K562 (cell line): Measurements from ENCODE around the gene RIC8B. TPM values are rescaled to one million over a fixed set of nuclear protein-coding genes. Genes with fewer than 3 reads are reported as not detected.
A peak's percentile ranks its signal among the peaks of the same experiment; 100 is the strongest.

Experiments
- ETS2 ChIP-seq: IDR thresholded peaks from 2 replicates; pipeline ENCODE4 v1.6.1; 2016; ENCODE audit warnings: borderline replicate concordance, missing genetic modification characterization, mild to moderate bottlenecking, moderate library complexity, missing compliant biosample characterization; ENCODE audit not compliant: poor library complexity, severe bottlenecking
- USF2 ChIP-seq: sonication (generic); formaldehyde crosslinking; IDR thresholded peaks from 2 replicates; pipeline ENCODE4 v1.5.0; 2020; ENCODE audit warnings: missing genetic modification reagents
- ZNF717 ChIP-seq: fragments of 250-450 bp; sonication (Bioruptor Pico); IDR thresholded peaks from 2 replicates; pipeline ENCODE4 v1.5.0; 2021
- polyA plus RNA-seq, 8 experiments: library from polyadenylated mRNA; depleted of rRNA in 4 of 8; stranded (reverse) in 5 of 8; unstranded in 3 of 8; fragments of >200 nt; fragmentation: Nextera tagmentation in 2 of 8; fragmentation: Illumina TruSeq in 1 of 8; extraction: Ambion mirVana in 2 of 8; extraction: Trizol in 1 of 8; gene quantifications; 2 replicates each; pipeline versions ENCODE4 v1.2.1 to v1.2.3, GENCODE V29; 2011 to 2014; ENCODE audit warnings: inconsistent platforms in 1 of 8, missing spikeins in 1 of 8
- total RNA-seq, 7 experiments: library from RNA; depleted of rRNA in 6 of 7; stranded (reverse); fragments of >200 nt in 6 of 7; fragmentation: Illumina TruSeq in 2 of 7; extraction: Trizol in 2 of 7; gene quantifications; 2 replicates each; pipeline versions ENCODE4 v1.2.1 to v1.2.3, GENCODE V29; 2011 to 2021; ENCODE audit warnings: low replicate concordance in 1 of 7
- TF ChIP-seq, protein P1 (sequence below), 2 experiments: fragments of 450-650 bp; formaldehyde crosslinking in 1 of 2; IDR thresholded peaks; 2 replicates each; pipeline versions ENCODE4 v1.4.0 to v1.6.1; 2014 to 2020; ENCODE audit warnings: mild to moderate bottlenecking in 2 of 2, borderline replicate concordance in 1 of 2, low read depth in 1 of 2

Gene RIC8B
- total and polyA plus RNA-seq, 9 of the 15 experiments (the other 6 are each of a cell fraction or from before 2014, with no cell fraction given), result 0.92 to 8.1 (median 4.8) TPM

- TF ChIP-seq, protein P1, sequence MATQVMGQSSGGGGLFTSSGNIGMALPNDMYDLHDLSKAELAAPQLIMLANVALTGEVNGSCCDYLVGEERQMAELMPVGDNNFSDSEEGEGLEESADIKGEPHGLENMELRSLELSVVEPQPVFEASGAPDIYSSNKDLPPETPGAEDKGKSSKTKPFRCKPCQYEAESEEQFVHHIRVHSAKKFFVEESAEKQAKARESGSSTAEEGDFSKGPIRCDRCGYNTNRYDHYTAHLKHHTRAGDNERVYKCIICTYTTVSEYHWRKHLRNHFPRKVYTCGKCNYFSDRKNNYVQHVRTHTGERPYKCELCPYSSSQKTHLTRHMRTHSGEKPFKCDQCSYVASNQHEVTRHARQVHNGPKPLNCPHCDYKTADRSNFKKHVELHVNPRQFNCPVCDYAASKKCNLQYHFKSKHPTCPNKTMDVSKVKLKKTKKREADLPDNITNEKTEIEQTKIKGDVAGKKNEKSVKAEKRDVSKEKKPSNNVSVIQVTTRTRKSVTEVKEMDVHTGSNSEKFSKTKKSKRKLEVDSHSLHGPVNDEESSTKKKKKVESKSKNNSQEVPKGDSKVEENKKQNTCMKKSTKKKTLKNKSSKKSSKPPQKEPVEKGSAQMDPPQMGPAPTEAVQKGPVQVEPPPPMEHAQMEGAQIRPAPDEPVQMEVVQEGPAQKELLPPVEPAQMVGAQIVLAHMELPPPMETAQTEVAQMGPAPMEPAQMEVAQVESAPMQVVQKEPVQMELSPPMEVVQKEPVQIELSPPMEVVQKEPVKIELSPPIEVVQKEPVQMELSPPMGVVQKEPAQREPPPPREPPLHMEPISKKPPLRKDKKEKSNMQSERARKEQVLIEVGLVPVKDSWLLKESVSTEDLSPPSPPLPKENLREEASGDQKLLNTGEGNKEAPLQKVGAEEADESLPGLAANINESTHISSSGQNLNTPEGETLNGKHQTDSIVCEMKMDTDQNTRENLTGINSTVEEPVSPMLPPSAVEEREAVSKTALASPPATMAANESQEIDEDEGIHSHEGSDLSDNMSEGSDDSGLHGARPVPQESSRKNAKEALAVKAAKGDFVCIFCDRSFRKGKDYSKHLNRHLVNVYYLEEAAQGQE (IDR thresholded peaks at IDR 0.05; ENCODE audit: borderline replicate concordance), result peak; percentile 28; the same call in 1 of the 2 replicates
- TF ChIP-seq, protein P1 (CRISPR knock-in tag; IDR thresholded peaks at IDR 0.05; ENCODE audit: low read depth), result no peak
- TF ChIP-seq USF2 (CRISPR knock-in tag) (peak; percentile 39), ETS2 (tag) (no peak), ZNF717 (CRISPR knock-in tag) (no peak)
Observed at GRCh38 chr12:106736051-106736957, 38.2 kb upstream of the RIC8B start (continued).
